COLO829 (cell line): Measurements from ENCODE around the gene UPB1.
"Not testable (repeated sequence)": the region's sequence is repeated elsewhere in the genome, so short reads cannot be mapped to it uniquely, and the experiment has no call there.

Source experiments
- DNase-seq: peaks from one replicate; pipeline ENCODE4 v3.0.0; 2012; ENCODE audit warnings: low spot score

The UPB1 gene

GRCh38 chr22:24504956-24505736 lies 10.0 kb downstream of the UPB1 start:
- DNase-seq, result no peak

DNA sequence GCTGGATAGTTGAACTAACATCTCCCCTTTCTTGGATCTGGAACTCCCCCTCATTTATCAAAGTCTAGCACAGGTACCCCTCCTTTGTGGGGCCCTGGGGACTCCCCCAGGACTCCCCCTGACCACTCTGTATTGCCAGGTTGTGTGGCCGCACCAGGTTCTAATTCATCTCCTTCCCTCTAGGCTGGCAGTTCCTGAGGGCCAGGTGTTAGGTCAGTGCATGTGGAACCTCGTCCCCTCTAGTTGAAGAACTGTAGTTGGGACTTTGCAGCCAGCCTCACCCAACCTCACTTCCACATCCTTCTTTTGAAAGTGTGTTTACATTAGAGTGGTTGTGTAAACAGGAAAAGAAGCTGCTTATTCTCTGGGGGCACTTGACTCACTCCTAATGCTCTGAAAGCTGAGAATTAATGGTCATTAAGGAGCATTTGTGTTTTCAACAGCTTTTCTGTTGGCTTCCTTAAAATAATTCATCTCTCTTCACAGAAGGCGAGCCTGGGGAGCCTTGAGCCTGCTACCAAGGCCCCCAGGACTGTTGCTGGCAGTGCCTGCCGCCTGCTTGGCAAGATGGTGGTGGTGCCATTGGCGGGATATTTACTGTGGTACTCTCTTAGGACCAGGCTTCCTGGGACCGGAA lies 11.8 kb downstream of the UPB1 start:
- no peak for DNase-seq

GRCh38 chr22:24507716-24508115 lies 12.6 kb downstream of the UPB1 start:
- no peak for DNase-seq

- DNase-seq, result no peak
Measured at GRCh38 chr22:24510637-24511625, 15.8 kb downstream of the UPB1 start.

GRCh38 chr22:24512043-24512442 lies 16.9 kb downstream of the UPB1 start:
- no peak for DNase-seq

GRCh38 chr22:24513378-24514240 lies 18.5 kb downstream of the UPB1 start:
- no peak for DNase-seq

- no peak for DNase-seq
Measured at GRCh38 chr22:24514241-24515026, 19.3 kb downstream of the UPB1 start.

DNA sequence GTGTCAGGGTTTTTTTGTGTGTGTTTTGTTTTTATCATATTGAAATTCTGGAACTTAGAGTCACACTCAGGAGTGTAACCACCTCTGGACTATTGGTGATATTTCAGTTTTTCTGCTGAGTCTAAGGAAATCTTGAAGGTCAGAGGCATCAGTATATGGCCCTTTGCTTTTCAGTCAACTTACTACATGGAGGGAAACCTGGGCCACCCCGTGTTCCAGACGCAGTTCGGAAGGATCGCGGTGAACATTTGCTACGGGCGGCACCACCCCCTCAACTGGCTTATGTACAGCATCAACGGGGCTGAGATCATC lies 19.9 kb downstream of the UPB1 start:
- DNase-seq, result no peak

- DNase-seq, result peak; percentile 28
Measured at GRCh38 chr22:24516301-24516737, 21.2 kb downstream of the UPB1 start.

- no peak for DNase-seq
Measured at GRCh38 chr22:24517446-24517845, 22.3 kb downstream of the UPB1 start.

GRCh38 chr22:24518228-24518627 lies 23.1 kb downstream of the UPB1 start:
- no peak for DNase-seq

DNA sequence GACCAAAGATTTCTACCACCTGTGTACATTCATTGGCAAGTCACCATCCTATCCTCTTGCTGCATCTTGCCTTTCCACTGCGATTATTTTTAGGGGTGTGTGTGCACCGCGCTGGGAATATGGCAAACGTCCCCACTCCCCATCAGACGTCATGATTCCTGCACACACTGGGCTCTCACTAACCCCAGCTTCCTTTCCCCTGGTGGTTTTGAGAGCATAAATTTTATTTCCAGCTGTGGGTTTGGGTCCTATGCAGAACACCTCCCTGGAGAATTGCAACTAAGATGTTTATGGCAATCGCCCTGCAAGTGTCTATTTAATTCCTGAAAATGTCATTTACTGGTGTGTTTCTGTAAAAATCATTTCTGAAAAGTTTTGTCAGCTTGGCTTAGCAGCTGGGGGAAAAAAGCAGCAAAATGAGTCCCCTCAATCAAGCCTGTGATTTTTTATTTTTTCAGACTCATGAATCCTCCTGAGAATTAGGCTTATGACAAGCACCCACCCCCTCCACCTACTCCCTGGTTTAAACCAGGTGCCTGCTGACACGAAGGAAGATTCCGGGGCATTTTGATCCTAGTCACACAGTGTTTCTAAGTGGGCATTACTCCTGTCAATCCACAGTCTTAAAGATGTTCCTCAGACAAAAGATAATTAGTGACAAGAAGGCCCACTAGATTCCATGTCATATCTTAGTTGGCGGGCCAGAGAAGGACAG lies 23.8 kb downstream of the UPB1 start:
- no peak for DNase-seq

- no peak for DNase-seq
Measured at GRCh38 chr22:24519496-24519895, 24.4 kb downstream of the UPB1 start.

DNA sequence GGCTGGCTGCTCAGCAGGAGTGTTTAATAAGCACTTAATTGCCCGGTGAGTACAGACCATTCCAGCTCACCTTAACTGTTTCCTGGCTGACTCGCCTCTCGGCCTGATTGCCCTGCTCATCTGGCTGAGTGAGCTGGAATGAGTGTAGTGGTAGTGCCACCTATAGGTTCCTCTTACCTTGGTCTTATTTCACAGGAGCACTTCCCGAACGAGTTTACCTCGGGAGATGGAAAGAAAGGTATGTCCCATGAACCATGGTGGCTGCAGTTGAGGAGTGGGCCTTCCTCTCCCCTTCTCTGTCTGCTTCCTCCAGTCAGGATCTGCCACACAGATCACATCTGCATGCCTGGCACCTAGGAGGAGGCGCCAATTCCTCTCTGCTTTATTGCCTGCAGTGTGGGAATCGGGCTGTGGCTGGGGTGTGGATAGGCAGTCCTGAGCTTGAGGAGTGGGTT lies 26.7 kb downstream of the UPB1 start:
- peak; percentile 58 for DNase-seq

- DNase-seq, result no peak
Measured at GRCh38 chr22:24523873-24524272, 28.7 kb downstream of the UPB1 start.

GRCh38 chr22:24525416-24526037 lies 30.4 kb downstream of the UPB1 start:
- peak; percentile 89 for DNase-seq

DNA sequence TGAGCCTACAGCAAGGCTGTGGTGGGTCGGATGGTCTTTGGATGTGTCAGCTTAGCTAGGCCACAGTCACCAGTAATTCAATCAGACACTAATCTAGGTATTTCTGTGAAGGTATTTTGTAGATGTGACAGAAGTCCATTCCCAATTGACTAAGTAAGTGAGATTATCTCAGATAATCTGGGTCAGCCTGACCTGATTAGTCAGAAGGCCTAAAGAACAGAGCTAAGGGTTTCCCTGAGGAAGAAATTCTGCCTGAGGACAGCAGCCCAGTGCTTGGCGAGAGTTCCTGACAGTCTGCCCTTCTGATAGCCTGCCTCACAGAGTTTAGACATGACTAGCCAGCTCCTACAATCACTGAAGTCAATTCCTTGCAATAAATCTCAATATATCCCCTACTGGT lies 31.1 kb downstream of the UPB1 start:
- DNase-seq, result no peak

- no peak for DNase-seq
Measured at GRCh38 chr22:24529898-24530297, 34.8 kb downstream of the UPB1 start.

GRCh38 chr22:24530968-24531367 lies 35.8 kb downstream of the UPB1 start:
- not testable (repeated sequence) for DNase-seq

DNA sequence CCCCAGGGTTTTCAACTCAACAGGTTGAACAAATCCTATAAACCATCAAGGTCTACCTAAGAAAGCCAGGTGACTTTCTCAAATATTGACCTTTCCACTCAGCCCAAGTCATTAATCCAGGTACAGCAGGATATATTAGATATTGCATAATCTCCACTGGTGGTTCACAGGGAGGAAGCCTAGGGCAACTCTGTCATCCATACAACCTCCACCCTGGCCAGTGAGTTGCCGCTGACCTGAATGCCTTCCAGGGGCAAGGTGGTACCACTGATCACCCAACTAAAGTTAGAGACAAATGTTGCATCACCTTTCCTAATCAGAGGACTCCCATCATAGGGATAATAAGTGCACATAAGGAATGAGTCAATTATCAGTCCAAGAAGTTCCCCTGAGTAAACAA lies 36.9 kb downstream of the UPB1 start:
- DNase-seq, result no peak
